SK-N-SH (cell line): ENCODE measurements around the gene TMEM72. TPM values are rescaled to one million over a fixed set of nuclear protein-coding genes. Genes with fewer than 3 reads are reported as not detected.

Source experiments
- CTCF ChIA-PET: fragments of 300-600, 350-600 bp; formaldehyde crosslinking; extraction: SDS; loops from one replicate; lab custom pipeline; 2021; lab: Yijun Ruan, JAX
- POLR2A ChIA-PET: fragments of 350-600 bp; sonication (Branson Sonifier 250); formaldehyde crosslinking; extraction: SDS; loops from one replicate; lab custom pipeline; 2020; ENCODE audit warnings: antibody characterized with exemption, inconsistent platforms; lab: Yijun Ruan, JAX
- DNase-seq: peaks from one replicate; pipeline ENCODE4 v3.0.0; 2012
- H2AFZ ChIP-seq: fragments of 200-600 bp; sonication (generic); 2 replicates; pipeline ENCODE4 v1.8.1; 2016; ENCODE audit warnings: antibody characterized with exemption, mild to moderate bottlenecking, low read depth
- H3F3A ChIP-seq: fragments of 200-600 bp; sonication (generic); replicated peaks from 2 replicates; pipeline ENCODE3; 2016; ENCODE audit warnings: antibody characterized with exemption, mild to moderate bottlenecking; ENCODE audit not compliant: insufficient read depth
- H3K27ac ChIP-seq, 2 experiments: fragments of 200-500 bp in 1 of 2; fragments of 200-600 bp in 1 of 2; sonication (Bioruptor generic) in 1 of 2; sonication (generic), shearing (Covaris generic) in 1 of 2; 2 replicates each; pipeline versions ENCODE4 v1.5.1 to v1.6.1; 2014 to 2016; ENCODE audit warnings: low read depth in 2 of 2, inconsistent platforms in 1 of 2, low read length in 1 of 2, mild to moderate bottlenecking in 1 of 2, mixed read lengths in 1 of 2
- H3K27me3 ChIP-seq: fragments of 200-600 bp; sonication (generic), shearing (Covaris generic); 2 replicates; pipeline ENCODE4 v1.6.1; 2016; ENCODE audit warnings: mixed run types; ENCODE audit not compliant: insufficient read depth
- H3K36me3 ChIP-seq, 2 experiments: fragments of 200-500 bp in 1 of 2; fragments of 200-600 bp in 1 of 2; sonication (Bioruptor generic) in 1 of 2; sonication (generic) in 1 of 2; replicated peaks in 1 of 2; 2 replicates each; pipeline versions ENCODE3 to v1.5.1; 2014 to 2016; ENCODE audit warnings: low read length in 1 of 2, mild to moderate bottlenecking in 1 of 2; ENCODE audit not compliant: insufficient read depth in 2 of 2, control insufficient read depth in 1 of 2
- H3K4me1 ChIP-seq, 2 experiments: fragments of 200-500 bp in 1 of 2; fragments of 200-600 bp in 1 of 2; sonication (Bioruptor generic) in 1 of 2; sonication (generic), shearing (Covaris generic) in 1 of 2; 2 replicates each; pipeline versions ENCODE4 v1.5.1 to v1.6.1; 2014 to 2016; ENCODE audit warnings: low read depth in 1 of 2, low read length in 1 of 2, mixed run types in 1 of 2; ENCODE audit not compliant: insufficient read depth in 2 of 2, control insufficient read depth in 1 of 2
- H3K4me2 ChIP-seq: fragments of 200-600 bp; sonication (generic), shearing (Covaris generic); 2 replicates; pipeline ENCODE4 v1.6.1; 2017; ENCODE audit warnings: mixed run types
- H3K4me3 ChIP-seq, 2 experiments: fragments of 200-500 bp in 1 of 2; fragments of 200-600 bp in 1 of 2; sonication (Bioruptor generic) in 1 of 2; sonication (generic), shearing (Covaris generic) in 1 of 2; 2 replicates each; pipeline versions ENCODE4 v1.5.1 to v1.8.1; 2014 to 2016; ENCODE audit warnings: low read depth in 2 of 2, inconsistent platforms in 1 of 2, low read length in 1 of 2, mild to moderate bottlenecking in 1 of 2, mixed read lengths in 1 of 2, moderate library complexity in 1 of 2
- H3K79me2 ChIP-seq: fragments of 200-600 bp; sonication (generic); 2 replicates; pipeline ENCODE4 v1.8.1; 2017; ENCODE audit warnings: mild to moderate bottlenecking; ENCODE audit not compliant: insufficient read depth
- H3K9ac ChIP-seq: fragments of 200-600 bp; sonication (generic); 2 replicates; pipeline ENCODE4 v1.6.1; 2017; ENCODE audit warnings: mixed run types
- H3K9me2 ChIP-seq: fragments of 200-600 bp; sonication (generic); 2 replicates; pipeline ENCODE4 v1.6.1; 2017; ENCODE audit warnings: mixed run types
- H3K9me3 ChIP-seq: fragments of 200-600 bp; sonication (generic); 2 replicates; pipeline ENCODE4 v1.6.1; 2017; ENCODE audit warnings: mixed run types, mild to moderate bottlenecking, moderate library complexity
- H4K20me1 ChIP-seq: fragments of 200-600 bp; sonication (generic); 2 replicates; pipeline ENCODE4 v1.6.1; 2017; ENCODE audit warnings: mild to moderate bottlenecking, mixed run types; ENCODE audit not compliant: insufficient read depth
- EZH2phosphoT487 ChIP-seq: fragments of 200-600 bp; sonication (generic); IDR thresholded peaks from 2 replicates; pipeline ENCODE4 v1.6.1; 2017; ENCODE audit warnings: low read depth, mixed run types, mild to moderate bottlenecking, antibody characterized with exemption, moderate library complexity, borderline replicate concordance
- GABPA ChIP-seq: IDR thresholded peaks from 2 replicates; pipeline ENCODE4 v1.4.0; 2012; ENCODE audit warnings: low read depth, mild to moderate bottlenecking
- GATA2 ChIP-seq: sonication (generic); formaldehyde crosslinking; IDR thresholded peaks from 2 replicates; pipeline ENCODE4 v1.5.0; 2020; ENCODE audit warnings: mild to moderate bottlenecking, missing genetic modification reagents
- JUND ChIP-seq: IDR thresholded peaks from 2 replicates; pipeline ENCODE4 v1.4.0; 2012
- NFIC ChIP-seq: IDR thresholded peaks from 2 replicates; pipeline ENCODE4 v1.4.0; 2012; ENCODE audit warnings: borderline replicate concordance
- POLR2AphosphoS5 ChIP-seq: IDR thresholded peaks from 2 replicates; pipeline ENCODE4 v1.6.1; 2012; ENCODE audit warnings: low read depth, low read length
- RXRA ChIP-seq: IDR thresholded peaks from 2 replicates; pipeline ENCODE4 v1.4.0; 2012; ENCODE audit warnings: low read depth, mild to moderate bottlenecking, borderline replicate concordance
- SMC3 ChIP-seq: IDR thresholded peaks from 2 replicates; pipeline ENCODE4 v1.6.1; 2012; ENCODE audit warnings: low read depth, low read length, improper control_type of control experiment
- TAF1 ChIP-seq: IDR thresholded peaks from 2 replicates; pipeline ENCODE4 v1.6.1; 2012; ENCODE audit warnings: low read depth, mild to moderate bottlenecking, low read length, moderate library complexity, borderline replicate concordance
- TEAD4 ChIP-seq: IDR thresholded peaks from 2 replicates; pipeline ENCODE4 v1.4.0; 2012; ENCODE audit warnings: mild to moderate bottlenecking, borderline replicate concordance; ENCODE audit not compliant: insufficient read depth
- WGBS: methylation state at CpG from one replicate; pipeline ENCODE4 v1.1.6; 2017; ENCODE audit warnings: low lambda C conversion rate; 5-methylcytosine and 5-hydroxymethylcytosine counted together
- polyA plus RNA-seq, 3 experiments: library from polyadenylated mRNA; depleted of rRNA; stranded (reverse); fragments of >200 nt; gene quantifications; 2 replicates each; pipeline ENCODE4 v1.2.3, GENCODE V29; 2012
- TF ChIP-seq, protein P1 (sequence below): IDR thresholded peaks from 2 replicates; pipeline ENCODE4; 2012
- TF ChIP-seq, protein P2 (sequence below): IDR thresholded peaks from 2 replicates; pipeline ENCODE4 v1.4.0; 2012; ENCODE audit warnings: low read depth
- TF ChIP-seq, protein P3 (sequence below): fragments of 150-350 bp; IDR thresholded peaks from 2 replicates; pipeline ENCODE4 v1.6.1; 2017; ENCODE audit warnings: antibody characterized with exemption, low read length, low read depth, borderline replicate concordance
- TF ChIP-seq, protein P4 (sequence below): IDR thresholded peaks from 2 replicates; pipeline ENCODE4 v1.6.1; 2012; ENCODE audit warnings: mild to moderate bottlenecking, low read depth, low read length, moderate library complexity
- TF ChIP-seq, protein P5 (sequence below): IDR thresholded peaks from 2 replicates; pipeline ENCODE4 v1.4.0; 2012; ENCODE audit warnings: low read depth, borderline replicate concordance

The TMEM72 gene
- polyA plus RNA-seq, 1 of the 3 experiments (the other 2 are of a cell fraction): not detected

DNA sequence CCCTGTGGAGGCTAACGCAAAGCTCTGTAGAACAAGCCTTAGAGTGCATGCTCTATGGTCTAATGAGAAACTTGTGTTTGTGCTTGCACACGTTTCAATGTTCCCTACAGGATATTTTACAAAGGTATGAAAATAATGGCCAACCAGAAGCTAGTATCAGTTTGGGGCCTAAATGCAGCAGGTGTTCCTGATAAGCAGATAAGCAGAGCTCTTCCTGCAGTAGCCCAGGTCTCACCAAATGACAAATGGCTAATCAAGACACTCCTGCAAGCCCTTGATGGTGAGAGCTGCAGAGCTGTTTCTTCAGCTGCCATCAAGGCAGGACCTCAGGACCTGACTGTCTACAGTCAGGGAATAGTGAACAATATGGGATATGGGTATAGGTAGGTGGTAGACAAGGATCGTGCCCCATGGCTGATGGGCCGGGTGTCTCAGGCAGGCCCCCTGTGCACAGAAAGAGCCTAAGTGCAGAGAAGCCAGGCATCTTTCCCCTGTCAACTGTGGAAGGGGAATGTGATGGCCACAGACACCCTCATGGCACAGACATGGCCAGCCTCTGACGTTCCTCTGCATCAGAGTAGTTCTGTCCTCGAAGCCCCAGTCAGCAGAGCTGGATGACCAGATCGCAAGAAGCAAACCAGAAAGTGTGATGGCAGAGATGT, 25.3 kb downstream of the TMEM72 start:
- peak overlapping the region in 1 of 2 experiments; percentile 57; a peak in 1 of 4 replicates for H3K27ac ChIP-seq
- H3K36me3 ChIP-seq: no peaks in the 10 kb centered on the region
- no peaks in the 10 kb centered on the region for H3F3A ChIP-seq
- no peaks in the 10 kb centered on the region for H3K9me3 ChIP-seq
- TF ChIP-seq, protein P1, sequence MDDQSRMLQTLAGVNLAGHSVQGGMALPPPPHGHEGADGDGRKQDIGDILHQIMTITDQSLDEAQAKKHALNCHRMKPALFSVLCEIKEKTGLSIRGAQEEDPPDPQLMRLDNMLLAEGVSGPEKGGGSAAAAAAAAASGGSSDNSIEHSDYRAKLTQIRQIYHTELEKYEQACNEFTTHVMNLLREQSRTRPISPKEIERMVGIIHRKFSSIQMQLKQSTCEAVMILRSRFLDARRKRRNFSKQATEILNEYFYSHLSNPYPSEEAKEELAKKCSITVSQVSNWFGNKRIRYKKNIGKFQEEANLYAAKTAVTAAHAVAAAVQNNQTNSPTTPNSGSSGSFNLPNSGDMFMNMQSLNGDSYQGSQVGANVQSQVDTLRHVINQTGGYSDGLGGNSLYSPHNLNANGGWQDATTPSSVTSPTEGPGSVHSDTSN: no peak
- TF ChIP-seq GATA2 (CRISPR knock-in tag) (no peak), GABPA (no peak)
- TF ChIP-seq, protein P2, sequence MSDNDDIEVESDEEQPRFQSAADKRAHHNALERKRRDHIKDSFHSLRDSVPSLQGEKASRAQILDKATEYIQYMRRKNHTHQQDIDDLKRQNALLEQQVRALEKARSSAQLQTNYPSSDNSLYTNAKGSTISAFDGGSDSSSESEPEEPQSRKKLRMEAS: no peak
- H3K9me2 ChIP-seq: no peaks in the 10 kb centered on the region
- 54% methylated on average over 7 of the region's 7 CpGs for WGBS
- no peak overlapping the region for H3K4me2 ChIP-seq
- no peak overlapping the region for H3K9ac ChIP-seq
- CTCF ChIA-PET: interaction anchor here (6.4 to 8.5 kb wide), 2 partner anchors 30 to 41 kb away, joined by 81 to 121 read pairs; partner anchors contain the start of gene DEPP1
- POLR2A ChIA-PET: no interaction called here
- no peak for DNase-seq
- H3K4me1 ChIP-seq: peaks cover 0 to 10% of the 10 kb centered on the region in 2 experiments; a peak in 2 of 4 replicates
- no peaks in the 10 kb centered on the region for H4K20me1 ChIP-seq
- H3K27me3 ChIP-seq: no peaks in the 10 kb centered on the region
- no peaks in the 10 kb centered on the region for H3K79me2 ChIP-seq
- H3K4me3 ChIP-seq: no peak overlapping the region
- no peak overlapping the region for H2AFZ ChIP-seq

DNA sequence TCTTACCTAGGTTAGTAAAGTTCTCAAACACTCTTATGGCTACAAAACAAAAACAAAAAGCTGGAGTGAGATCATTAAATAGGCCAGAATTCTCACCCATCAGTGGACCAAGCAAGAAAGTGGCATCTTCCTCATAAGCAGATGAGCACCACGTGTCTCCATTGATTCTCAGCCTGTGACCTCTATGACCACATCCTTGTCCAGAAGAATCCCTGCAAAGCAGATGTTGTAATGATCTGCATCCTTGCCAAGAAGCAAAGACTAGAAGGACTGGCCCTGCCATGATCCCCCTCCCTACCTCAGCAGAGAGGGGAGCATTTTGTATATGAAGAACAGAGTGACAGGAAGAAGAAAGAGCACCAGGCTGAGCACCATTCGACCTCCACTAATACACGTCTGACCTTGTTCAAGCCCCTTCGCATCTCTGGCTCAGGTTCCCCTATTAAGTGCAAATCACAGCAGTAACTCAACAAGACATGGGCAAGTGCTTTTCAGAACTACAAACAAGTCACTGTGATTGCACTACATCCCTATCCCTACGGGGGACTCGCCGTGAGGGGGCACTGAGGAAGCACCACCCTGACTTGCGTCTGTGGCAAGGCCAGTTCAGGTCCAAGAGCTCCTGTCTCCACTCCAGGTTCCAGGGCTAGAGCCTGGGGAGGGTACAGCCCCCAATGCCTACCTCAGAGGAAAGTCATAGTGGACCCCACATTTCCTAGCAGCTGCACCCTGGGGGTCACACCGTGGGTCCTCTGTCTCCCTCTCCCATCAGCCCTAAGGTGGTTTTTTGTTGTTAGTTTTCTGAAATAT, 26.3 kb downstream of the TMEM72 start:
- H3K4me3 ChIP-seq: no peak overlapping the region
- H3K27ac ChIP-seq: no peak overlapping the region
- no peaks in the 10 kb centered on the region for H3K9me3 ChIP-seq
- H3K79me2 ChIP-seq: no peaks in the 10 kb centered on the region
- H3K27me3 ChIP-seq: no peaks in the 10 kb centered on the region
- ChIA-PET POLR2A (no interaction called here), CTCF (interaction anchor here (1.1 kb wide), 2 partner anchors 26 to 39 kb away, joined by 3 read pairs; no protein-coding TSS in a partner anchor)
- 66% methylated on average over 7 of the region's 9 CpGs for WGBS
- H3K4me1 ChIP-seq: peaks cover 0 to 10% of the 10 kb centered on the region in 2 experiments; a peak in 2 of 4 replicates
- no peak for TF ChIP-seq EZH2phosphoT487
- TF ChIP-seq, protein P3, sequence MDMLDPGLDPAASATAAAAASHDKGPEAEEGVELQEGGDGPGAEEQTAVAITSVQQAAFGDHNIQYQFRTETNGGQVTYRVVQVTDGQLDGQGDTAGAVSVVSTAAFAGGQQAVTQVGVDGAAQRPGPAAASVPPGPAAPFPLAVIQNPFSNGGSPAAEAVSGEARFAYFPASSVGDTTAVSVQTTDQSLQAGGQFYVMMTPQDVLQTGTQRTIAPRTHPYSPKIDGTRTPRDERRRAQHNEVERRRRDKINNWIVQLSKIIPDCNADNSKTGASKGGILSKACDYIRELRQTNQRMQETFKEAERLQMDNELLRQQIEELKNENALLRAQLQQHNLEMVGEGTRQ: no peak
- TF ChIP-seq NFIC: no peak
- TF ChIP-seq, protein P4, sequence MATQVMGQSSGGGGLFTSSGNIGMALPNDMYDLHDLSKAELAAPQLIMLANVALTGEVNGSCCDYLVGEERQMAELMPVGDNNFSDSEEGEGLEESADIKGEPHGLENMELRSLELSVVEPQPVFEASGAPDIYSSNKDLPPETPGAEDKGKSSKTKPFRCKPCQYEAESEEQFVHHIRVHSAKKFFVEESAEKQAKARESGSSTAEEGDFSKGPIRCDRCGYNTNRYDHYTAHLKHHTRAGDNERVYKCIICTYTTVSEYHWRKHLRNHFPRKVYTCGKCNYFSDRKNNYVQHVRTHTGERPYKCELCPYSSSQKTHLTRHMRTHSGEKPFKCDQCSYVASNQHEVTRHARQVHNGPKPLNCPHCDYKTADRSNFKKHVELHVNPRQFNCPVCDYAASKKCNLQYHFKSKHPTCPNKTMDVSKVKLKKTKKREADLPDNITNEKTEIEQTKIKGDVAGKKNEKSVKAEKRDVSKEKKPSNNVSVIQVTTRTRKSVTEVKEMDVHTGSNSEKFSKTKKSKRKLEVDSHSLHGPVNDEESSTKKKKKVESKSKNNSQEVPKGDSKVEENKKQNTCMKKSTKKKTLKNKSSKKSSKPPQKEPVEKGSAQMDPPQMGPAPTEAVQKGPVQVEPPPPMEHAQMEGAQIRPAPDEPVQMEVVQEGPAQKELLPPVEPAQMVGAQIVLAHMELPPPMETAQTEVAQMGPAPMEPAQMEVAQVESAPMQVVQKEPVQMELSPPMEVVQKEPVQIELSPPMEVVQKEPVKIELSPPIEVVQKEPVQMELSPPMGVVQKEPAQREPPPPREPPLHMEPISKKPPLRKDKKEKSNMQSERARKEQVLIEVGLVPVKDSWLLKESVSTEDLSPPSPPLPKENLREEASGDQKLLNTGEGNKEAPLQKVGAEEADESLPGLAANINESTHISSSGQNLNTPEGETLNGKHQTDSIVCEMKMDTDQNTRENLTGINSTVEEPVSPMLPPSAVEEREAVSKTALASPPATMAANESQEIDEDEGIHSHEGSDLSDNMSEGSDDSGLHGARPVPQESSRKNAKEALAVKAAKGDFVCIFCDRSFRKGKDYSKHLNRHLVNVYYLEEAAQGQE: no peak
- no peak for TF ChIP-seq SMC3
- TF ChIP-seq JUND: no peak
- no peak for TF ChIP-seq POLR2AphosphoS5
- no peak for TF ChIP-seq RXRA
- no peak for TF ChIP-seq TAF1
- TF ChIP-seq TEAD4: no peak
- TF ChIP-seq, protein P5, sequence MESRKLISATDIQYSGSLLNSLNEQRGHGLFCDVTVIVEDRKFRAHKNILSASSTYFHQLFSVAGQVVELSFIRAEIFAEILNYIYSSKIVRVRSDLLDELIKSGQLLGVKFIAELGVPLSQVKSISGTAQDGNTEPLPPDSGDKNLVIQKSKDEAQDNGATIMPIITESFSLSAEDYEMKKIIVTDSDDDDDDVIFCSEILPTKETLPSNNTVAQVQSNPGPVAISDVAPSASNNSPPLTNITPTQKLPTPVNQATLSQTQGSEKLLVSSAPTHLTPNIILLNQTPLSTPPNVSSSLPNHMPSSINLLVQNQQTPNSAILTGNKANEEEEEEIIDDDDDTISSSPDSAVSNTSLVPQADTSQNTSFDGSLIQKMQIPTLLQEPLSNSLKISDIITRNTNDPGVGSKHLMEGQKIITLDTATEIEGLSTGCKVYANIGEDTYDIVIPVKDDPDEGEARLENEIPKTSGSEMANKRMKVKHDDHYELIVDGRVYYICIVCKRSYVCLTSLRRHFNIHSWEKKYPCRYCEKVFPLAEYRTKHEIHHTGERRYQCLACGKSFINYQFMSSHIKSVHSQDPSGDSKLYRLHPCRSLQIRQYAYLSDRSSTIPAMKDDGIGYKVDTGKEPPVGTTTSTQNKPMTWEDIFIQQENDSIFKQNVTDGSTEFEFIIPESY: no peak
- no peak overlapping the region for H3K9ac ChIP-seq
- no peak overlapping the region for H3K4me2 ChIP-seq
- H4K20me1 ChIP-seq: no peaks in the 10 kb centered on the region
- H2AFZ ChIP-seq: no peak overlapping the region
- no peaks in the 10 kb centered on the region for H3K9me2 ChIP-seq
- H3K36me3 ChIP-seq: no peaks in the 10 kb centered on the region
- no peak for DNase-seq
- H3F3A ChIP-seq: no peaks in the 10 kb centered on the region
